Left forelimb (tissue), 1 donor: Measurements from ENCODE around the gene KRTAP5-1.
"Not testable (repeated sequence)": the region's sequence is repeated elsewhere in the genome, so short reads cannot be mapped to it uniquely, and the experiment has no call there.

Experiments
- DNase-seq: peaks from one replicate; pipeline ENCODE4 v3.0.0-alpha.2; 2018; ENCODE audit warnings: low spot score

The KRTAP5-1 gene

GRCh38 chr11:1601663-1602062 lies 16.6 kb upstream of the KRTAP5-1 start:
- not testable (repeated sequence) for DNase-seq

GRCh38 chr11:1600626-1601025 lies 15.5 kb upstream of the KRTAP5-1 start:
- no peak for DNase-seq

- DNase-seq = no peak
Measured at GRCh38 chr11:1598816-1599215, 13.7 kb upstream of the KRTAP5-1 start.

- DNase-seq = not testable (repeated sequence)
Measured at GRCh38 chr11:1598406-1598805, 13.3 kb upstream of the KRTAP5-1 start.

DNA sequence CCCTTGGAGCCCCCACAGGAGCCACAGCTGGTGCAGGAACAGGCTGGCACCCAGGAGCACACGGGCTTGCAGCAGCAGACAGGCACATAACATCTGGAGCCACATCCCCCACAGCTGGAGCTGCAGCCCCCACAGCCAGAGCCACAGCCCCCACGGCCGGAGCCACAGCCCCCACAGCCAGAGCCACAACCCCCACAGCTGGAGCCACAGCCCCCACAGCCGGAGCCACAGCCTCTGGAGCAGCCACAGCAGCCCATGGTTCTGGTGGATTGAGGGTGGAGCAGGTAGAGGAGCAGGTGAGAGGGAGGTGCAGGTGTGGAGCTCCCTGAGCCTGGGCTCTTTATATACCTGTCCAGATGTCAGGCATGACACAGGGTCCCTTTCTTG lies 12.9 kb upstream of the KRTAP5-1 start, which contains the start of gene KRTAP5-2:
Gene KRTAP5-2, minus strand, starts transcription at position 301 of the 387 bp plus-strand sequence. Its CDS starts 44 bp downstream, at position 257.
- DNase-seq = no peak

DNA sequence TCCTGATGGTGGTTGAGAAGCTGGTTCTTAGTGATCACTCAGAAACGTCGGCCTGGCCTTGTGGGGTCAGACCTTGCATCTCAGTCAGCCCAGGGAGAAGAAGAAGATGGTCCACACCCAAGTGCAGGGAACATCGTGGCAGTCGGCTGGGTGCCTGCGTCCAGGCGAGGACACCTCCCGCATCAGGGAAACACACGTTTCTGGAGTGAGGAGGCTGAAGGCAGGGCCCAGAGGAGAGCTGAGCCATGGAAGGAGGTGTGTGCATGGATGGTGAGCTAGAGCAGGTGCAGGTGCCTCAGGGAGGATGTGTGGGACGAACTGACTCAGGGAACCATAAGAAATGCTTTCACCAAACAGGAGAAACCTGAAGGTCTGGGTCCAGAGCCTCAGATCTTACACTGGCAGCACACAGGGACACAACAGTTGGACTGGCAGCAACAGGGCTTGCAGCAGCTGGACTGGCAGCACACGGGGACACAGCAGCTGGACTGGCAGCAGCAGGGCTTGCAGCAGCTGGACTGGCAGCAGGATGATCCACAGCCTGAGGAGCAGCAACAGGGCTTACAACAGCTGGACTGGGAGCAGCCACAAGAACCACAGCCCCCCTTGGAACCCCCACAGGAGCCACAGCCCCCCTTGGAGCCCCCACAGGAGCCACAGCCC lies 12.4 kb upstream of the KRTAP5-1 start:
- DNase-seq = no peak

GRCh38 chr11:1596576-1597121 lies 11.6 kb upstream of the KRTAP5-1 start:
- DNase-seq = not testable (repeated sequence)

DNA sequence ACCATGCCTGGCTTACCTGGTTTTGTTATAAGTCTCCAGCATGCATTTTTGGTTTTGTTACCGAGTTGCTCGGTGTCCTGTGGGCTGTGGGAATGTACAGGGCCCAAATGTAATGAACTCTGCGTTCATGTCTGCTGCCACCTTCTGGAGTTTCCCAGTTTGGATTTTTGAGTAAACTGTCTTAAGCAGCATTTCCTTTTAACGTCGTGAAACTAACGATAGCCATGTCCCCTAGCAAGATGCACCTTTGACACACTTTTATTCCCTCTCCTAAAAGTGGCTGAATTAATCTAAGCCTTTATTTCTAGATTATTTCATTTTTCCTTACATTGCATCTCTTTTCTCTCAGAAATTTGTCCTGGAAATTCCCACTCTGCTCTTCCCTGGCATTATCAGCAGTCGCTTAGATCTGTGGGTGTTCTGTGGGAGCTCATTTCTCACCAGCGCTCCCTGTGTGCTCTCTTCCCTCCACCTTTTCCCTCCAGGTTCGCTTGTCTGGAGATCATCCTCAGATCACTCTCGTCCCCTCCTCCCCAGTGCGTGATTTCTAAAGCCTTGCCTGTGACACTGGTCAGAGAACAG lies 11.0 kb upstream of the KRTAP5-1 start:
- DNase-seq = not testable (repeated sequence)

- DNase-seq = no peak
Measured at GRCh38 chr11:1592628-1593027, 7.5 kb upstream of the KRTAP5-1 start.

- no peak for DNase-seq
Measured at GRCh38 chr11:1589996-1590395, 4.9 kb upstream of the KRTAP5-1 start.

- not testable (repeated sequence) for DNase-seq
Measured at GRCh38 chr11:1589191-1589963, 4.3 kb upstream of the KRTAP5-1 start.

GRCh38 chr11:1586699-1587098 lies 1.6 kb upstream of the KRTAP5-1 start:
- DNase-seq = no peak

GRCh38 chr11:1582909-1583308 lies 2.2 kb downstream of the KRTAP5-1 start:
- not testable (repeated sequence) for DNase-seq

- DNase-seq = no peak
Measured at GRCh38 chr11:1581976-1582375, 3.1 kb downstream of the KRTAP5-1 start.

DNA sequence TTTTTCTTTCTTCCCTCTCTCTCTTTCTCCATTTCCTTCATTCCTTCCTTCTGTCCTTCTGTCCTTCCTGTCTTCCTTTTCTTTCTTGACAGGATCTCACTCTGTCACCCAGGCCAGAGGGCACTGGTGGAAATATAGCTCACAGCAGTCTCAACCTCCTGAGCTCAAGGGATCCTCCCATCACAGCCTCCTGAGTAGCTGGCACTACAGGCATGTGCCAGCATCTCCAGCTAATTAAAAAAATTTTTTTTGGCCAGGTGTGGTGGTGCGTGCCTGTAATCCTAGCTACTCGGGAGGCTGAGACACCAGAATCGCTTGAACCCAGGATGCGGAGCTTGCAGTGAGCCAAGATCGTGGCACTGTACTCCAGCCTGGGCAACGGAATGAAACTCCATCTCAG lies 8.3 kb downstream of the KRTAP5-1 start:
- no peak for DNase-seq

GRCh38 chr11:1575756-1576155 lies 9.3 kb downstream of the KRTAP5-1 start:
- not testable (repeated sequence) for DNase-seq

- no peak for DNase-seq
Measured at GRCh38 chr11:1574933-1575242, 10.2 kb downstream of the KRTAP5-1 start.

GRCh38 chr11:1574238-1574932 lies 10.7 kb downstream of the KRTAP5-1 start:
- DNase-seq = peak; percentile 73

GRCh38 chr11:1573903-1574237 lies 11.2 kb downstream of the KRTAP5-1 start:
- DNase-seq = peak; percentile 65

GRCh38 chr11:1573077-1573902 lies 11.8 kb downstream of the KRTAP5-1 start:
- peak; percentile 64 for DNase-seq
